Adrenal gland (tissue), 12 donors: ENCODE measurements around the gene PDCD2. TPM values are rescaled to one million over a fixed set of nuclear protein-coding genes. Genes with fewer than 3 reads are reported as not detected.

Experiments
- DNase-seq, 7 donors: peaks; one replicate each; pipeline ENCODE4 v3.0.0-alpha.2; 2019 to 2020
- H3K27ac ChIP-seq, 5 donors: fragments of 200-600 bp; sonication (generic) in 4 of 5; 1 replicate in 3 of 5; 2 replicates in 2 of 5; pipeline versions ENCODE4 v1.5.1 to v1.8.0; 2016 to 2020; ENCODE audit warnings: mild to moderate bottlenecking in 1 of 5
- H3K27me3 ChIP-seq: fragments of 200-600 bp; 2 replicates; pipeline ENCODE4 v1.8.0; 2021
- H3K36me3 ChIP-seq, 2 donors: fragments of 200-600 bp; replicated peaks in 1 of 2; 1 replicate in 1 of 2; 2 replicates in 1 of 2; pipeline versions ENCODE4 v1.5.1 to v1.8.0; 2018 to 2022
- H3K4me1 ChIP-seq, 2 donors: fragments of 200-600 bp; replicated peaks in 1 of 2; 1 replicate in 1 of 2; 2 replicates in 1 of 2; pipeline versions ENCODE4 v1.5.1 to v1.8.0; 2018 to 2021
- H3K4me3 ChIP-seq, 4 donors: fragments of 200-600 bp; sonication (generic) in 3 of 4; one replicate each; pipeline ENCODE4 v1.5.1; 2016 to 2018
- H3K9me3 ChIP-seq, 3 donors: fragments of 200-600 bp; sonication (generic) in 1 of 3; replicated peaks in 1 of 3; 1 replicate in 2 of 3; 2 replicates in 1 of 3; pipeline versions ENCODE4 v1.5.1 to v1.8.0; 2016 to 2021
- CTCF ChIP-seq, 6 experiments: fragments of 450-650 bp in 4 of 6; fragments of 200-600 bp in 2 of 6; sonication (generic) in 1 of 6; IDR thresholded peaks; 1 replicate in 5 of 6; 2 replicates in 1 of 6; pipeline versions ENCODE4 v1.5.1 to v1.8.0; 2016 to 2021; ENCODE audit warnings: antibody characterized with exemption in 6 of 6, mild to moderate bottlenecking in 2 of 6, moderate library complexity in 1 of 6
- POLR2A ChIP-seq, 2 donors: fragments of 450-650 bp; IDR thresholded peaks; one replicate each; pipeline ENCODE4 v1.6.1; 2017; ENCODE audit warnings: antibody characterized with exemption in 2 of 2, mild to moderate bottlenecking in 2 of 2, moderate library complexity in 1 of 2
- WGBS, 4 donors: extraction: QIAGEN DNeasy Blood & Tissue Kit in 2 of 4; methylation state at CpG; one replicate each; pipeline versions ENCODE4 v1.1.5 to v1.1.7; 2013 to 2017; 5-methylcytosine and 5-hydroxymethylcytosine counted together
- intact Hi-C, 2 donors: fragments of 100-400 bp; cut with DNase I; formaldehyde crosslinking; loops; one replicate each; pipeline versions ENCODE4 v1.14.1 to v1.15.0; 2022 to 2023
- polyA plus RNA-seq, 3 donors: library from polyadenylated mRNA; stranded (reverse); fragments of 200-250 nt in 2 of 3; fragments of 350-450 nt in 1 of 3; fragmentation: Illumina TruSeq in 1 of 3; extraction: RNeasy Lipid Tissue Mini Kit (QIAGEN cat#74804) in 1 of 3; gene quantifications; one replicate each; pipeline ENCODE4 v1.2.3, GENCODE V29; 2013 to 2014
- total RNA-seq, 9 donors: library from RNA; depleted of rRNA in 4 of 9; stranded (reverse); fragments of >200 nt in 4 of 9; fragments of 120-200 nt in 1 of 9; fragmentation: NEBNext Ultra II Directional in 1 of 9; extraction: Animal tissue kit (Norgen Biotek cat#: 25700) in 1 of 9; gene quantifications; one replicate each; pipeline versions ENCODE4 v1.1.0 to v1.2.4, GENCODE V29; 2013 to 2023
- donor health status: healthy with polysubstance abuse.
- donor health status: Bipolar disorder and iron deficiency.
- donor health status: DM: yes; HTN: yes; CAD: no.
- donor health status: DM: no; HTN: no; CAD: no.
- donor health status: DM: no; HTN: no; CAD: no.
- donor health status: DM: yes; HTN: yes; CAD: no.

Gene PDCD2
- total and polyA plus RNA-seq, 12 donors = 42.8 to 119 (median 56.6) TPM

GRCh38 chr6:170554796-170555137 is 29.7 kb downstream of the PDCD2 start:
- peaks cover 16 to 42% of the 10 kb centered on the region in 2 donors for H3K4me1 ChIP-seq

GRCh38 chr6:170554013-170554795 is 30.2 kb downstream of the PDCD2 start, which contains the start of gene TBP:
Gene TBP, plus strand, starts transcription at chr6:170554369. Its CDS starts 2,661 bp downstream, at chr6:170557030.
- no peaks in the 10 kb centered on the region for H3K9me3 ChIP-seq
- H3K4me3 ChIP-seq = peak within 1 kb of the TSS; percentile 41 to 92 (median 84)
- peak; percentile 17 to 75 for TF ChIP-seq POLR2A (IDR thresholded peaks at IDR 0.05)
- no peak for TF ChIP-seq CTCF (IDR thresholded peaks at IDR 0.05)
- H3K27me3 ChIP-seq = no peaks in the 10 kb centered on the region
- DNase-seq = peak; percentile 97 to 100 (median 99)
- WGBS, 4 donors = 0 to 1% (median 1%) methylated on average over 23 to 51 of the region's 51 CpGs
- intact Hi-C loops = no loop called here
- peaks cover 16 to 48% of the 10 kb centered on the region in 2 donors for H3K4me1 ChIP-seq
- peaks cover 0 to 8% of the 10 kb centered on the region in 2 donors for H3K36me3 ChIP-seq
- peak within 1 kb of the TSS; percentile 80 to 98 (median 94) for H3K27ac ChIP-seq

More at GRCh38 chr6:170554796-170555137, 29.7 kb downstream of the PDCD2 start:
- WGBS, 4 donors = 0 to 2% (median 0%) methylated on average over 7 of the region's 7 CpGs
- H3K27ac ChIP-seq = peak overlapping the region; percentile 49 to 98 (median 94)
- TF ChIP-seq POLR2A (IDR thresholded peaks at IDR 0.05) (no peak), CTCF (IDR thresholded peaks at IDR 0.05) (no peak)
- intact Hi-C loops = no loop called here
- no peaks in the 10 kb centered on the region for H3K9me3 ChIP-seq
- no peak for DNase-seq
- H3K4me3 ChIP-seq = peak overlapping the region; percentile 41 to 92 (median 82)
- H3K36me3 ChIP-seq = peaks cover 0 to 8% of the 10 kb centered on the region in 2 donors
- no peaks in the 10 kb centered on the region for H3K27me3 ChIP-seq

- intact Hi-C loops = no loop called here
- H3K36me3 ChIP-seq = peaks cover 0 to 10% of the 10 kb centered on the region in 2 donors
- peaks cover 16 to 50% of the 10 kb centered on the region in 2 donors for H3K4me1 ChIP-seq
- peak overlapping the region in 3 of 4 donors; percentile 83 to 92 (median 86) for H3K4me3 ChIP-seq
- peak in 5 of 7 donors; percentile 21 to 41 (median 33) for DNase-seq
- WGBS, 4 donors = 0 to 1% (median 0%) methylated on average over 13 of the region's 13 CpGs
- H3K27ac ChIP-seq = peak overlapping the region; percentile 80 to 98 (median 94)
- TF ChIP-seq CTCF (IDR thresholded peaks at IDR 0.05) (peak in 1 of 6 experiments; percentile 10), POLR2A (IDR thresholded peaks at IDR 0.05) (no peak)
- no peaks in the 10 kb centered on the region for H3K9me3 ChIP-seq
- H3K27me3 ChIP-seq = no peaks in the 10 kb centered on the region
Measured at GRCh38 chr6:170553534-170554012, 30.9 kb downstream of the PDCD2 start.

- intact Hi-C loops = no loop called here
- 0 to 1% (median 0%) methylated on average over 19 to 41 of the region's 41 CpGs for WGBS, 4 donors
Measured at GRCh38 chr6:170552765-170553533, 31.5 kb downstream of the PDCD2 start, which contains the start of gene PSMB1. Gene PSMB1, minus strand, starts transcription at chr6:170553307. Its CDS starts 65 bp downstream, at chr6:170553242.

More at GRCh38 chr6:170552765-170553533, 31.5 kb downstream of the PDCD2 start, which contains the start of gene PSMB1:
- no peaks in the 10 kb centered on the region for H3K27me3 ChIP-seq
- peaks cover 16 to 50% of the 10 kb centered on the region in 2 donors for H3K4me1 ChIP-seq
- DNase-seq = peak; percentile 90 to 97 (median 95)
- H3K36me3 ChIP-seq = peaks cover 0 to 11% of the 10 kb centered on the region in 2 donors
- peak within 1 kb of the TSS; percentile 80 to 98 (median 94) for H3K27ac ChIP-seq
- peak within 1 kb of the TSS; percentile 63 to 92 (median 84) for H3K4me3 ChIP-seq
- TF ChIP-seq POLR2A (IDR thresholded peaks at IDR 0.05) (peak; percentile 91 to 93), CTCF (IDR thresholded peaks at IDR 0.05) (no peak)
- no peaks in the 10 kb centered on the region for H3K9me3 ChIP-seq
